SK-N-SH (cell line): ENCODE data around the gene SMAD3. TPM values are rescaled to one million over a fixed set of nuclear protein-coding genes. Genes with fewer than 3 reads are reported as not detected.

Experiments
- CTCF ChIA-PET: fragments of 300-600, 350-600 bp; formaldehyde crosslinking; extraction: SDS; loops from one replicate; lab custom pipeline; 2021; lab: Yijun Ruan, JAX
- POLR2A ChIA-PET: fragments of 350-600 bp; sonication (Branson Sonifier 250); formaldehyde crosslinking; extraction: SDS; loops from one replicate; lab custom pipeline; 2020; ENCODE audit warnings: antibody characterized with exemption, inconsistent platforms; lab: Yijun Ruan, JAX
- DNase-seq: peaks from one replicate; pipeline ENCODE4 v3.0.0; 2012
- H2AFZ ChIP-seq: fragments of 200-600 bp; sonication (generic); 2 replicates; pipeline ENCODE4 v1.8.1; 2016; ENCODE audit warnings: antibody characterized with exemption, mild to moderate bottlenecking, low read depth
- H3F3A ChIP-seq: fragments of 200-600 bp; sonication (generic); replicated peaks from 2 replicates; pipeline ENCODE3; 2016; ENCODE audit warnings: antibody characterized with exemption, mild to moderate bottlenecking; ENCODE audit not compliant: insufficient read depth
- H3K27ac ChIP-seq, 2 experiments: fragments of 200-500 bp in 1 of 2; fragments of 200-600 bp in 1 of 2; sonication (Bioruptor generic) in 1 of 2; sonication (generic), shearing (Covaris generic) in 1 of 2; 2 replicates each; pipeline versions ENCODE4 v1.5.1 to v1.6.1; 2014 to 2016; ENCODE audit warnings: low read depth in 2 of 2, inconsistent platforms in 1 of 2, low read length in 1 of 2, mild to moderate bottlenecking in 1 of 2, mixed read lengths in 1 of 2
- H3K27me3 ChIP-seq: fragments of 200-600 bp; sonication (generic), shearing (Covaris generic); 2 replicates; pipeline ENCODE4 v1.6.1; 2016; ENCODE audit warnings: mixed run types; ENCODE audit not compliant: insufficient read depth
- H3K36me3 ChIP-seq, 2 experiments: fragments of 200-500 bp in 1 of 2; fragments of 200-600 bp in 1 of 2; sonication (Bioruptor generic) in 1 of 2; sonication (generic) in 1 of 2; replicated peaks in 1 of 2; 2 replicates each; pipeline versions ENCODE3 to v1.5.1; 2014 to 2016; ENCODE audit warnings: low read length in 1 of 2, mild to moderate bottlenecking in 1 of 2; ENCODE audit not compliant: insufficient read depth in 2 of 2, control insufficient read depth in 1 of 2
- H3K4me1 ChIP-seq, 2 experiments: fragments of 200-500 bp in 1 of 2; fragments of 200-600 bp in 1 of 2; sonication (Bioruptor generic) in 1 of 2; sonication (generic), shearing (Covaris generic) in 1 of 2; 2 replicates each; pipeline versions ENCODE4 v1.5.1 to v1.6.1; 2014 to 2016; ENCODE audit warnings: low read depth in 1 of 2, low read length in 1 of 2, mixed run types in 1 of 2; ENCODE audit not compliant: insufficient read depth in 2 of 2, control insufficient read depth in 1 of 2
- H3K4me2 ChIP-seq: fragments of 200-600 bp; sonication (generic), shearing (Covaris generic); 2 replicates; pipeline ENCODE4 v1.6.1; 2017; ENCODE audit warnings: mixed run types
- H3K4me3 ChIP-seq, 2 experiments: fragments of 200-500 bp in 1 of 2; fragments of 200-600 bp in 1 of 2; sonication (Bioruptor generic) in 1 of 2; sonication (generic), shearing (Covaris generic) in 1 of 2; 2 replicates each; pipeline versions ENCODE4 v1.5.1 to v1.8.1; 2014 to 2016; ENCODE audit warnings: low read depth in 2 of 2, inconsistent platforms in 1 of 2, low read length in 1 of 2, mild to moderate bottlenecking in 1 of 2, mixed read lengths in 1 of 2, moderate library complexity in 1 of 2
- H3K79me2 ChIP-seq: fragments of 200-600 bp; sonication (generic); 2 replicates; pipeline ENCODE4 v1.8.1; 2017; ENCODE audit warnings: mild to moderate bottlenecking; ENCODE audit not compliant: insufficient read depth
- H3K9ac ChIP-seq: fragments of 200-600 bp; sonication (generic); 2 replicates; pipeline ENCODE4 v1.6.1; 2017; ENCODE audit warnings: mixed run types
- H3K9me2 ChIP-seq: fragments of 200-600 bp; sonication (generic); 2 replicates; pipeline ENCODE4 v1.6.1; 2017; ENCODE audit warnings: mixed run types
- H3K9me3 ChIP-seq: fragments of 200-600 bp; sonication (generic); 2 replicates; pipeline ENCODE4 v1.6.1; 2017; ENCODE audit warnings: mixed run types, mild to moderate bottlenecking, moderate library complexity
- H4K20me1 ChIP-seq: fragments of 200-600 bp; sonication (generic); 2 replicates; pipeline ENCODE4 v1.6.1; 2017; ENCODE audit warnings: mild to moderate bottlenecking, mixed run types; ENCODE audit not compliant: insufficient read depth
- CHD2 ChIP-seq: fragments of 150-350 bp; IDR thresholded peaks from 2 replicates; pipeline ENCODE4 v1.6.1; 2018; ENCODE audit warnings: low read length; ENCODE audit not compliant: partially characterized antibody
- CTCF ChIP-seq: fragments of 200-600 bp; sonication (generic); IDR thresholded peaks from 2 replicates; pipeline ENCODE4 v1.6.1; 2017; ENCODE audit warnings: antibody characterized with exemption, mild to moderate bottlenecking, moderate library complexity
- ELF1 ChIP-seq: IDR thresholded peaks from 2 replicates; pipeline ENCODE4 v1.4.0; 2012
- EP300 ChIP-seq, 2 experiments: IDR thresholded peaks; 2 replicates each; pipeline versions ENCODE4 v1.4.0 to v1.6.1; 2012; ENCODE audit warnings: borderline replicate concordance in 1 of 2, low read depth in 1 of 2, low read length in 1 of 2
- FOSL2 ChIP-seq: IDR thresholded peaks from 2 replicates; pipeline ENCODE4 v1.4.0; 2012; ENCODE audit warnings: low read depth, mild to moderate bottlenecking, moderate library complexity, borderline replicate concordance
- FOXJ3 ChIP-seq: sonication (generic); formaldehyde crosslinking; IDR thresholded peaks from 2 replicates; pipeline ENCODE4 v1.5.1; 2020; ENCODE audit warnings: mild to moderate bottlenecking, missing genetic modification reagents
- GATA2 ChIP-seq: sonication (generic); formaldehyde crosslinking; IDR thresholded peaks from 2 replicates; pipeline ENCODE4 v1.5.0; 2020; ENCODE audit warnings: mild to moderate bottlenecking, missing genetic modification reagents
- JUND ChIP-seq: IDR thresholded peaks from 2 replicates; pipeline ENCODE4 v1.4.0; 2012
- POLR2AphosphoS5 ChIP-seq: IDR thresholded peaks from 2 replicates; pipeline ENCODE4 v1.6.1; 2012; ENCODE audit warnings: low read depth, low read length
- RAD21 ChIP-seq: IDR thresholded peaks from 2 replicates; pipeline ENCODE4 v1.6.1; 2012; ENCODE audit warnings: mild to moderate bottlenecking, low read length
- RCOR1 ChIP-seq: fragments of 150-350 bp; IDR thresholded peaks from 2 replicates; pipeline ENCODE4 v1.6.1; 2017; ENCODE audit warnings: antibody characterized with exemption, low read length
- RFX5 ChIP-seq: IDR thresholded peaks from 2 replicates; pipeline ENCODE4 v1.6.1; 2012; ENCODE audit warnings: mild to moderate bottlenecking, improper control_type of control experiment, low read length
- RXRA ChIP-seq: IDR thresholded peaks from 2 replicates; pipeline ENCODE4 v1.4.0; 2012; ENCODE audit warnings: low read depth, mild to moderate bottlenecking, borderline replicate concordance
- SIN3A ChIP-seq: IDR thresholded peaks from 2 replicates; pipeline ENCODE4 v1.6.1; 2012; ENCODE audit warnings: low read depth, mild to moderate bottlenecking, low read length, moderate library complexity, borderline replicate concordance
- TCF12 ChIP-seq: IDR thresholded peaks from 2 replicates; pipeline ENCODE4 v1.4.0; 2012
- USF1 ChIP-seq: IDR thresholded peaks from 2 replicates; pipeline ENCODE4 v1.4.0; 2012; ENCODE audit warnings: low read depth, borderline replicate concordance
- YY1 ChIP-seq: IDR thresholded peaks from 2 replicates; pipeline ENCODE4 v1.4.0; 2012; ENCODE audit warnings: low read depth, mild to moderate bottlenecking
- WGBS: methylation state at CpG from one replicate; pipeline ENCODE4 v1.1.6; 2017; ENCODE audit warnings: low lambda C conversion rate; 5-methylcytosine and 5-hydroxymethylcytosine counted together
- polyA plus RNA-seq, 3 experiments: library from polyadenylated mRNA; depleted of rRNA; stranded (reverse); fragments of >200 nt; gene quantifications; 2 replicates each; pipeline ENCODE4 v1.2.3, GENCODE V29; 2012

SMAD3 gene
- polyA plus RNA-seq, 1 of the 3 experiments (the other 2 are of a cell fraction): 19.5 TPM

GRCh38 chr15:67120009-67120838 is 54.8 kb downstream of the SMAD3 start:
- Histone ChIP-seq H2AFZ (no peak overlapping the region), H3F3A (peaks cover 40% of the 10 kb centered on the region)
- WGBS: 84% methylated on average over 9 of the region's 9 CpGs
- no peak for TF ChIP-seq RFX5
- TF ChIP-seq EP300 (IDR thresholded peaks at IDR 0.05; ENCODE audit: borderline replicate concordance in 1 of 2, low read depth in 1 of 2, low read length in 1 of 2): no peak
- no peak for TF ChIP-seq TCF12
- no peak for TF ChIP-seq USF1
- no peak for TF ChIP-seq RCOR1
- no peak for TF ChIP-seq YY1
- no peak for TF ChIP-seq RXRA
- TF ChIP-seq JUND: no peak
- TF ChIP-seq ELF1: no peak
- TF ChIP-seq RAD21: no peak
- no peak for TF ChIP-seq FOSL2
- no peak for TF ChIP-seq CHD2
- no peak for TF ChIP-seq GATA2
- TF ChIP-seq SIN3A: no peak
- no peak for TF ChIP-seq FOXJ3 (CRISPR knock-in tag)
- no peak for TF ChIP-seq POLR2AphosphoS5
- no peak for TF ChIP-seq CTCF
- TF ChIP-seq, all 33 proteins: peak for 0
- ChIA-PET CTCF (interaction anchor here (0.9 to 1.4 kb wide), 4 partner anchors 68 to 1430 kb away, joined by 3 read pairs; no protein-coding TSS in a partner anchor), POLR2A (interaction anchor here (0.6 kb wide), 1 partner anchor 70 kb away, joined by 3 read pairs; no protein-coding TSS in a partner anchor)
- Histone ChIP-seq H3K4me2 (peak overlapping the region; percentile 48), H3K36me3 (no peaks in the 10 kb centered on the region), H3K9me2 (no peaks in the 10 kb centered on the region), H3K4me1 (peaks cover 15 to 36% of the 10 kb centered on the region in 2 experiments; a peak in 3 of 4 replicates), H3K4me3 (no peak overlapping the region), H3K27me3 (no peaks in the 10 kb centered on the region), H3K9me3 (no peaks in the 10 kb centered on the region), H3K27ac (peak overlapping the region in 1 of 2 experiments; percentile 99; a peak in 2 of 4 replicates), H4K20me1 (no peaks in the 10 kb centered on the region), H3K9ac (peak overlapping the region; percentile 66), H3K79me2 (peaks cover 86% of the 10 kb centered on the region)
- DNase-seq: no peak
